Activated CD4-positive, alpha-beta memory T cell treated with anti-CD3 and anti-CD28 coated beads, Interleukin-2, amount 10 ng/mL, durations not matched to agents 7 days and 5 days (primary cell): ENCODE data around the gene ZNF436. TPM values are rescaled to one million over a fixed set of nuclear protein-coding genes. Genes with fewer than 3 reads are reported as not detected.
A peak's percentile ranks its signal among the peaks of the same experiment; 100 is the strongest.

Experiments used
- CTCF ChIA-PET: fragments of 350-600 bp; sonication (Branson Sonifier 250); formaldehyde crosslinking; loops from one replicate; lab custom pipeline; 2021; ENCODE audit warnings: antibody characterized with exemption, inconsistent platforms; lab: Charles Lee
- POLR2A ChIA-PET: fragments of 350-600 bp; sonication (Branson Sonifier 250); formaldehyde crosslinking; loops from one replicate; lab custom pipeline; 2021; ENCODE audit warnings: antibody characterized with exemption; lab: Charles Lee
- DNase-seq: peaks from one replicate; pipeline ENCODE4 v3.0.0-alpha.2; 2020
- H3K27ac Mint-ChIP-seq: one replicate; pipeline ENCODE4 v1.8.0; 2021; ENCODE audit warnings: mild to moderate bottlenecking, mixed read lengths
- H3K27me3 Mint-ChIP-seq: one replicate; pipeline ENCODE4 v1.8.0; 2021; ENCODE audit warnings: mixed read lengths
- H3K36me3 Mint-ChIP-seq: one replicate; pipeline ENCODE4 v1.8.0; 2021; ENCODE audit warnings: low read depth, mixed read lengths
- H3K4me1 Mint-ChIP-seq: one replicate; pipeline ENCODE4 v1.8.0; 2021; ENCODE audit warnings: mixed read lengths
- H3K4me3 Mint-ChIP-seq: one replicate; pipeline ENCODE4 v1.8.0; 2021; ENCODE audit warnings: mild to moderate bottlenecking, mixed read lengths
- H3K9me3 Mint-ChIP-seq: one replicate; pipeline ENCODE4 v1.8.0; 2021; ENCODE audit warnings: mixed read lengths
- total RNA-seq, 2 experiments: library from RNA; stranded (reverse); gene quantifications; one replicate each; pipeline ENCODE4 v1.2.3, GENCODE V29; 2021

Gene ZNF436
- total RNA-seq, 2 experiments from 2014 or later, result 6.1 to 6.8 TPM

DNA sequence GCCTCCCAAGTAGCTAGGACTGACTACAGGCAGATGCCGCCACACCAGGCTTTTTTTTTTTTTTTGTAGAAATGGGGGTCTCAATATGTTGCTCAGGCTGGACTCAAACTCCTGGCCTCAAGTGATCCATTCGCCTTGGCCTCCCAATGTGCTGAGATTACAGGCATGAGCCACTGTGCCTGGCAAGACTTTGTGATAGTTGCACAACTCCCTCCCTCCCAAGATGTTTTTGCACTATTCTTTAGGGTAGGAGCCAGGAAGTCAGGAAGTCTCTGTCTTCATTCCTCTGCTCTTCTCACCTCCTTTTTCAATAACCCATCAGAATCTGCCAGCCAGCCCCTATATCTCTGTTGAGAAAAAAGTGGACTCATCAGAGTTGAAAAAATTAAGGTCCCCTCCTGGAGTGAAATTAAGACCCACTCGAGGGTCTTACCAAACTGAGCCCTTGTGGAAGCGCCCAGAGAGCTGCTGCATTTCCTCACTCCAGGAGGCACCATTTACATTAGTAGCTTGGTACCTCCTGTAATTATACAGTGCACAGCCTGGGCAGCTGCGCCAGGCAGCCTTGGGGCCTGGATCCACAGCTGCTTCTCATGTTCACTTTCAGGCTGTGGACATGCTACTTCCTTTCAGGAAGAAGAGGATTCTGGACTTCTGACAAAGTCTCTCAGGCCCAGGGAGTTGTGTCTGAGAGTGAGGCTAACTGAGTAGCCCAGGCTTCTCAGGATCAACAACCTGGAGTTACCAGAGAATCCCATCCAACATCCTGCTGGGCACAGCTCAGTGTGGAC is 30.9 kb upstream of the ZNF436 start:
- Mint-ChIP-seq H3K27ac (no peak overlapping the region), H3K9me3 (peaks cover 2% of the 10 kb centered on the region), H3K4me1 (peaks cover 24% of the 10 kb centered on the region), H3K36me3 (no peaks in the 10 kb centered on the region), H3K4me3 (no peak overlapping the region), H3K27me3 (no peaks in the 10 kb centered on the region)
- ChIA-PET CTCF (interaction anchor here (0.6 kb wide), 1 partner anchor 196 kb away, joined by 3 read pairs; no protein-coding TSS in a partner anchor), POLR2A (interaction anchor here (0.8 kb wide), 1 partner anchor 344 kb away, joined by 3 read pairs; no protein-coding TSS in a partner anchor)
- no peak for DNase-seq

DNA sequence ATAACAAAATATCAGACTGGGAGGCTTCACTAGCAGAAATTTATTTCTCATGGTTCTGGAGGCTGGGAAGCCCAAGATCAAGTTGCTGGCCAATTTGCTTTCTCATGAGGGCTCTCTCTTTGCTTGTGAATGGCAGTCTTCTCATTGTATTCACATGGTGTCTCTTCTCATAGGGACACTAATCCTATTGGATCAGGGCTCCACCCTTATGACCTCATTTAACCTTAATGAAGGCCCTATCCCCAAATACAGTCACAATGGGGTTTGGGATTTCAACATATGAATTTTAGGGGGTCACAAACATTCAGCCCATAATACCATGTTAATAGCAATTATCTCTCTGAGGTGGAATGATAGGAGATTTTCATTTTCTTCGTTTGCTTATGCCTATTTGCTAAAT is 29.6 kb upstream of the ZNF436 start:
- no peak overlapping the region for H3K27ac Mint-ChIP-seq
- no peaks in the 10 kb centered on the region for H3K27me3 Mint-ChIP-seq
- ChIA-PET POLR2A (no interaction called here), CTCF (no interaction called here)
- no peaks in the 10 kb centered on the region for H3K36me3 Mint-ChIP-seq
- H3K9me3 Mint-ChIP-seq, result peaks cover 2% of the 10 kb centered on the region
- H3K4me3 Mint-ChIP-seq, result no peak overlapping the region
- H3K4me1 Mint-ChIP-seq, result peaks cover 27% of the 10 kb centered on the region
- no peak for DNase-seq

DNA sequence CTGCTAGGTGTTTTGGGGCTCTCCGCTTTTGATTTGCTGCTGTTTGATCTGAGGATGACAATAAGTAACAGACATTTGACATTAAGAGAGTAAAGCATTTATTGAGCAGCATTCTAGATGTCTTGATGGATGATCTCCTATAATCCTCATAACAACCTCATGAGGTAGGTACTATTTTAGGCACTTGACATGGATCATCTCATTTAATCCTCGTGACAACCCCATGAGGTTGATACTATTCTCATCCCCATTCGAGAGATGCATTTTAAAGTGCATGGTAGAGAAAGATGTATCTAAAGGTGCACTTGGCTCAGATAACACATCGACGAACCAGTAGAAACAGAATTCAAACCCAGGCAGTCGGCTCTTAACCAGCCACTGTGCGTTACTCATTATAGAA is 28.3 kb upstream of the ZNF436 start:
- Mint-ChIP-seq H3K27ac (no peak overlapping the region), H3K9me3 (peaks cover 2% of the 10 kb centered on the region), H3K27me3 (no peaks in the 10 kb centered on the region), H3K36me3 (no peaks in the 10 kb centered on the region), H3K4me1 (peaks cover 19% of the 10 kb centered on the region), H3K4me3 (no peak overlapping the region)
- CTCF ChIA-PET, result no interaction called here
- no peak for DNase-seq
- POLR2A ChIA-PET, result no interaction called here

- H3K4me1 Mint-ChIP-seq, result peaks cover 14% of the 10 kb centered on the region
- no peak for DNase-seq
- H3K36me3 Mint-ChIP-seq, result no peaks in the 10 kb centered on the region
- peaks cover 2% of the 10 kb centered on the region for H3K9me3 Mint-ChIP-seq
- no peak overlapping the region for H3K27ac Mint-ChIP-seq
- CTCF ChIA-PET, result interaction anchor here (0.7 kb wide), 2 partner anchors 11 to 1287 kb away, joined by 3 to 4 read pairs; no protein-coding TSS in a partner anchor
- no peaks in the 10 kb centered on the region for H3K27me3 Mint-ChIP-seq
- no peak overlapping the region for H3K4me3 Mint-ChIP-seq
- POLR2A ChIA-PET, result no interaction called here
Observed at GRCh38 chr1:23396380-23396779, 26.7 kb upstream of the ZNF436 start.

DNA sequence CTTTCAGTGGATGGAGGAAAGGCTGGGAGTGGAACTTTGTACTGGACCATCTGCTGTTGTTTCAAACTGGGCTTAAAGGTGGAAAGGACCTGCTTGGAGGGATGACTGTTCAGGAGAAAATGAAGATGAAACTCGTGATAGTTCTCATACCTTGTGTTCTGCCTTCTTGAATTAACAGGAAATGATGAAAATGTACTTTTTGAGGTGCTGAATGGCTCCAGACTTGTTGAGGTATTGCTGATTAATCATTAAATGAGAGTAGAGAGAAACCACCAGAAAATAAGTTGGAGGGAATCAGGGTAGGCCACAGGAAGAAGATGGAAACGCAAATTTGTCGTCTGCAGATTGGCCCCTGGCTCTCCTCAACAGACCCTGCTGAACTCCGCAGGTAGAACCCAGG is 26.2 kb upstream of the ZNF436 start:
- H3K4me3 Mint-ChIP-seq, result no peak overlapping the region
- peaks cover 14% of the 10 kb centered on the region for H3K4me1 Mint-ChIP-seq
- H3K9me3 Mint-ChIP-seq, result peaks cover 2% of the 10 kb centered on the region
- H3K36me3 Mint-ChIP-seq, result no peaks in the 10 kb centered on the region
- H3K27ac Mint-ChIP-seq, result peak overlapping the region; percentile 19
- H3K27me3 Mint-ChIP-seq, result no peaks in the 10 kb centered on the region
- ChIA-PET CTCF (interaction anchor here (0.7 kb wide), 1 partner anchor 8 kb away, joined by 4 read pairs; no protein-coding TSS in a partner anchor), POLR2A (no interaction called here)
- DNase-seq, result no peak

- H3K4me3 Mint-ChIP-seq, result no peak overlapping the region
- H3K27ac Mint-ChIP-seq, result no peak overlapping the region
- no peaks in the 10 kb centered on the region for H3K36me3 Mint-ChIP-seq
- peaks cover 14% of the 10 kb centered on the region for H3K4me1 Mint-ChIP-seq
- H3K9me3 Mint-ChIP-seq, result peaks cover 2% of the 10 kb centered on the region
- no peaks in the 10 kb centered on the region for H3K27me3 Mint-ChIP-seq
- DNase-seq, result no peak
- ChIA-PET POLR2A (no interaction called here), CTCF (interaction anchor here (0.7 to 1.1 kb wide), 2 partner anchors 8 kb away, joined by 4 read pairs; no protein-coding TSS in a partner anchor)
Observed at GRCh38 chr1:23395154-23395724, 25.6 kb upstream of the ZNF436 start.

DNA sequence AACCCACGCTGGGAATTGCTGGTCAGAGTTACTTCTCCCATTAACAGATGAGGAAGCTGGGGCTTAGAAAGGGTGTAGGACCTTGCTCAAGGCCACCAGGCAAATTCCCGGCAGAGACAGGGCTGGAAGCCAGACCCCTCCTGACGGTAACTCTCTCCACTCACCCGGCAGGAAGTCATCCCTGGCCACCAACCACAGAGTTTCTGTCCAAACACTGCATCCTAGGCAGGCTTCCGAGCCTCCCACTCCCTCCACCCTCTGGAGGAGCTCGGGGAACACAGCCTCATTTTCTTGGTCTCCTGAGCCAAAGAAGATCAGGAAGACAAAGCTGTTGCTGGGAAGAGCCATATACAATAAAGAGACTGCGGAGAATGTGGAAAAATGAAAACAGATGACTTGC is 25.0 kb upstream of the ZNF436 start:
- Mint-ChIP-seq H3K36me3 (no peaks in the 10 kb centered on the region), H3K9me3 (peaks cover 2% of the 10 kb centered on the region), H3K4me1 (peaks cover 14% of the 10 kb centered on the region), H3K27ac (no peak overlapping the region), H3K4me3 (no peak overlapping the region), H3K27me3 (no peaks in the 10 kb centered on the region)
- ChIA-PET CTCF (interaction anchor here (0.6 to 1.1 kb wide), 2 partner anchors 9 to 357 kb away, joined by 4 read pairs; no protein-coding TSS in a partner anchor), POLR2A (interaction anchor here (1.0 kb wide), 1 partner anchor 10 kb away, joined by 3 read pairs; no protein-coding TSS in a partner anchor)
- DNase-seq, result no peak

- H3K4me3 Mint-ChIP-seq, result no peak overlapping the region
- H3K36me3 Mint-ChIP-seq, result no peaks in the 10 kb centered on the region
- DNase-seq, result no peak
- H3K27me3 Mint-ChIP-seq, result no peaks in the 10 kb centered on the region
- ChIA-PET POLR2A (interaction anchor here (1.0 kb wide), 1 partner anchor 10 kb away, joined by 3 read pairs; no protein-coding TSS in a partner anchor), CTCF (interaction anchor here (0.6 to 1.1 kb wide), 2 partner anchors 10 to 357 kb away, joined by 4 read pairs; no protein-coding TSS in a partner anchor)
- H3K4me1 Mint-ChIP-seq, result peaks cover 14% of the 10 kb centered on the region
- no peak overlapping the region for H3K27ac Mint-ChIP-seq
- H3K9me3 Mint-ChIP-seq, result peaks cover 2% of the 10 kb centered on the region
Observed at GRCh38 chr1:23394181-23394580, 24.5 kb upstream of the ZNF436 start.

GRCh38 chr1:23393706-23394105 is 24.1 kb upstream of the ZNF436 start:
- no peak for DNase-seq
- H3K27me3 Mint-ChIP-seq, result no peaks in the 10 kb centered on the region
- peaks cover 14% of the 10 kb centered on the region for H3K4me1 Mint-ChIP-seq
- POLR2A ChIA-PET, result interaction anchor here (1.0 kb wide), 1 partner anchor 11 kb away, joined by 3 read pairs; no protein-coding TSS in a partner anchor
- no peaks in the 10 kb centered on the region for H3K36me3 Mint-ChIP-seq
- CTCF ChIA-PET, result interaction anchor here (0.6 to 1.1 kb wide), 2 partner anchors 10 to 356 kb away, joined by 4 read pairs; no protein-coding TSS in a partner anchor
- no peak overlapping the region for H3K27ac Mint-ChIP-seq
- peaks cover 2% of the 10 kb centered on the region for H3K9me3 Mint-ChIP-seq
- H3K4me3 Mint-ChIP-seq, result no peak overlapping the region

DNA sequence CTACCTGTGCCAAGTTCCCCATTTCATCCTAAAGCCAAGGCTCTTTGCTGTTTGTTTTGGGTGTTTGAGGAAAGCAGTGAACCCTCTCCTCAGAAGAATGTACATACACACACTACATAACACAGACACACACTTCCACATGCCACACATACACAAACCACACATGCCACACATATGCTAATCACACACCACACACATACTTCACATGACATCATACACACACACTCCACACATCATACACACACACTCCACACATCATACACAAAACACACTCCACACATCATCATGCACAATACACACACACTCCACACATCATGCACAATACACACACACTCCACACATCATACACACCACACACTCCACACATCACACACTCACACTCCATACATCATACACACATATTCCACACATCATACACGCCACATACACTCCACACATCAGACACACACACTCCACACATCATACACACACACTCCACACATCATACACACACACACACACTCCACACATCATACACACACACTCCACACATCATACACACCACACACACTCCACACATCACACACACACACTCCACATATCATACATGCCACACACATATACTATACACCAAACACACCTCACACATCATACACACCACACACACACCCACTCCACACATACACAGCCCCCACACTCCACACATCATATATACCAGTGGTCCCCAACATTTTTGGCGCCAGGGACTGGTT is 22.7 kb upstream of the ZNF436 start:
- no peaks in the 10 kb centered on the region for H3K27me3 Mint-ChIP-seq
- no peaks in the 10 kb centered on the region for H3K36me3 Mint-ChIP-seq
- H3K9me3 Mint-ChIP-seq, result peaks cover 2% of the 10 kb centered on the region
- DNase-seq, result no peak
- H3K27ac Mint-ChIP-seq, result no peak overlapping the region
- POLR2A ChIA-PET, result no interaction called here
- H3K4me1 Mint-ChIP-seq, result peaks cover 14% of the 10 kb centered on the region
- CTCF ChIA-PET, result no interaction called here
- no peak overlapping the region for H3K4me3 Mint-ChIP-seq

- no peak overlapping the region for H3K27ac Mint-ChIP-seq
- POLR2A ChIA-PET, result interaction anchor here (0.6 to 1.0 kb wide), 3 partner anchors 18 to 107 kb away, joined by 3 read pairs; no protein-coding TSS in a partner anchor
Observed at GRCh38 chr1:23389837-23390321, 20.2 kb upstream of the ZNF436 start.

DNA sequence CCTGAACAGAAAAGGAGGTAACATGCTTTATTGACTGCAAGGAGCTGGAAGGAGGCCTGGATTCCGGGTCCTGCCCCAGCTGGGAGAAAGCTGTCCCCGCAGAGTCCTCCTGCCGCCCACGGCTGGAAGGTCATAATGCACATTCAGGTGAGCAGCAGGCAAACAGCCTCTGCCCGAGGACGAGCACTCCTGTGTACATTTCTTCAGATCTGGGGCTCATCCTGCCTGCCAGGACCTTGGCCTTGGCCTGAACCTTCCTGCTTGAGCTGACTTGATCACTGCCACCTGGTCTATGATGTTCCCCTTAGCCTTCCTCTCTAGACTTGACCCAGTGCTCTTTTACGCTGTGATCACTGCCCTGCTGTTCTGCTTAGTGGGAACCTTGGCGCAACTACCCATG is 17.9 kb upstream of the ZNF436 start:
- CTCF ChIA-PET, result interaction anchor here (0.9 kb wide), 1 partner anchor 42 kb away, joined by 3 read pairs; no protein-coding TSS in a partner anchor
- H3K4me1 Mint-ChIP-seq, result no peaks in the 10 kb centered on the region
- no peaks in the 10 kb centered on the region for H3K9me3 Mint-ChIP-seq

More at GRCh38 chr1:23389837-23390321, 20.2 kb upstream of the ZNF436 start:
- H3K27me3 Mint-ChIP-seq, result no peaks in the 10 kb centered on the region
- DNase-seq, result no peak
- no peaks in the 10 kb centered on the region for H3K9me3 Mint-ChIP-seq
- no peaks in the 10 kb centered on the region for H3K36me3 Mint-ChIP-seq
- peaks cover 5% of the 10 kb centered on the region for H3K4me1 Mint-ChIP-seq
- CTCF ChIA-PET, result interaction anchor here (1.1 kb wide), 1 partner anchor 14 kb away, joined by 3 read pairs; no protein-coding TSS in a partner anchor
- H3K4me3 Mint-ChIP-seq, result no peak overlapping the region

More for the DNA sequence above, 17.9 kb upstream of the ZNF436 start:
- DNase-seq, result no peak
- POLR2A ChIA-PET, result interaction anchor here (0.6 kb wide), 1 partner anchor 43 kb away, joined by 3 read pairs; the partner anchor contains the start of gene HNRNPR
- Mint-ChIP-seq H3K27ac (no peak overlapping the region), H3K4me3 (no peak overlapping the region), H3K36me3 (no peaks in the 10 kb centered on the region), H3K27me3 (no peaks in the 10 kb centered on the region)
